Common myeloid progenitor, CD34-positive (primary cell): ENCODE data around the gene PPM1M.

Experiments used
- CTCF ChIA-PET: fragments of 350-600 bp; sonication (Branson Sonifier 250); formaldehyde crosslinking; loops from one replicate; lab custom pipeline; 2021; ENCODE audit warnings: antibody characterized with exemption; lab: Charles Lee
- POLR2A ChIA-PET: fragments of 350-600 bp; sonication (Branson Sonifier 250); formaldehyde crosslinking; loops from one replicate; lab custom pipeline; 2021; ENCODE audit warnings: antibody characterized with exemption; lab: Charles Lee
- DNase-seq, 3 donors: peaks; one replicate each; pipeline versions ENCODE4 v3.0.0 to v3.0.0-alpha.2; 2013
- H3K27ac ChIP-seq, 2 experiments: 1 replicate in 1 of 2; 2 replicates in 1 of 2; pipeline ENCODE4 v1.7.0; 2013; ENCODE audit warnings: inconsistent platforms in 2 of 2, low read length in 2 of 2, mild to moderate bottlenecking in 2 of 2, low read depth in 1 of 2, moderate library complexity in 1 of 2; ENCODE audit not compliant: severe bottlenecking in 2 of 2, insufficient read depth in 1 of 2, poor library complexity in 1 of 2
- H3K27me3 ChIP-seq, 5 experiments: replicated peaks in 2 of 5; 1 replicate in 3 of 5; 2 replicates in 2 of 5; pipeline versions ENCODE4 v1.6.1 to v1.7.0; 2013; ENCODE audit warnings: low read length in 4 of 5, mild to moderate bottlenecking in 2 of 5, moderate library complexity in 2 of 5, inconsistent platforms in 1 of 5; ENCODE audit not compliant: insufficient read depth in 5 of 5, control insufficient read depth in 4 of 5
- H3K36me3 ChIP-seq, 4 experiments: 1 replicate in 2 of 4; 2 replicates in 2 of 4; pipeline versions ENCODE4 v1.6.1 to v1.7.0; 2013; ENCODE audit warnings: low read length in 3 of 4, control low read depth in 1 of 4, mild to moderate bottlenecking in 1 of 4; ENCODE audit not compliant: control insufficient read depth in 4 of 4, insufficient read depth in 4 of 4
- H3K4me1 ChIP-seq, 4 experiments: 1 replicate in 3 of 4; 2 replicates in 1 of 4; pipeline versions ENCODE4 v1.6.1 to v1.7.1; 2013; ENCODE audit warnings: low read length in 3 of 4, mild to moderate bottlenecking in 3 of 4, control low read depth in 1 of 4, inconsistent platforms in 1 of 4, moderate library complexity in 1 of 4; ENCODE audit not compliant: control insufficient read depth in 4 of 4, insufficient read depth in 4 of 4; ENCODE audit errors: control extremely low read depth in 1 of 4
- H3K4me3 ChIP-seq, 7 experiments: 1 replicate in 4 of 7; 2 replicates in 3 of 7; pipeline versions ENCODE4 v1.5.1 to v1.7.0; 2013; ENCODE audit warnings: mild to moderate bottlenecking in 7 of 7, low read length in 6 of 7, moderate library complexity in 6 of 7, inconsistent platforms in 2 of 7, low read depth in 2 of 7, control low read depth in 1 of 7; ENCODE audit not compliant: insufficient read depth in 4 of 7, control insufficient read depth in 1 of 7; ENCODE audit errors: extremely low read depth in 1 of 7
- H3K9me3 ChIP-seq, 5 experiments: 1 replicate in 4 of 5; 2 replicates in 1 of 5; pipeline versions ENCODE4 v1.6.1 to v1.7.1; 2013; ENCODE audit warnings: low read length in 4 of 5, mild to moderate bottlenecking in 2 of 5, inconsistent platforms in 1 of 5, low read depth in 1 of 5, moderate library complexity in 1 of 5; ENCODE audit not compliant: control insufficient read depth in 4 of 5, insufficient read depth in 2 of 5; ENCODE audit errors: control extremely low read depth in 1 of 5
- WGBS: methylation state at CpG from one replicate; pipeline ENCODE4 v1.1.5; 2013; ENCODE audit not compliant: insufficient coverage; 5-methylcytosine and 5-hydroxymethylcytosine counted together

Gene PPM1M

DNA sequence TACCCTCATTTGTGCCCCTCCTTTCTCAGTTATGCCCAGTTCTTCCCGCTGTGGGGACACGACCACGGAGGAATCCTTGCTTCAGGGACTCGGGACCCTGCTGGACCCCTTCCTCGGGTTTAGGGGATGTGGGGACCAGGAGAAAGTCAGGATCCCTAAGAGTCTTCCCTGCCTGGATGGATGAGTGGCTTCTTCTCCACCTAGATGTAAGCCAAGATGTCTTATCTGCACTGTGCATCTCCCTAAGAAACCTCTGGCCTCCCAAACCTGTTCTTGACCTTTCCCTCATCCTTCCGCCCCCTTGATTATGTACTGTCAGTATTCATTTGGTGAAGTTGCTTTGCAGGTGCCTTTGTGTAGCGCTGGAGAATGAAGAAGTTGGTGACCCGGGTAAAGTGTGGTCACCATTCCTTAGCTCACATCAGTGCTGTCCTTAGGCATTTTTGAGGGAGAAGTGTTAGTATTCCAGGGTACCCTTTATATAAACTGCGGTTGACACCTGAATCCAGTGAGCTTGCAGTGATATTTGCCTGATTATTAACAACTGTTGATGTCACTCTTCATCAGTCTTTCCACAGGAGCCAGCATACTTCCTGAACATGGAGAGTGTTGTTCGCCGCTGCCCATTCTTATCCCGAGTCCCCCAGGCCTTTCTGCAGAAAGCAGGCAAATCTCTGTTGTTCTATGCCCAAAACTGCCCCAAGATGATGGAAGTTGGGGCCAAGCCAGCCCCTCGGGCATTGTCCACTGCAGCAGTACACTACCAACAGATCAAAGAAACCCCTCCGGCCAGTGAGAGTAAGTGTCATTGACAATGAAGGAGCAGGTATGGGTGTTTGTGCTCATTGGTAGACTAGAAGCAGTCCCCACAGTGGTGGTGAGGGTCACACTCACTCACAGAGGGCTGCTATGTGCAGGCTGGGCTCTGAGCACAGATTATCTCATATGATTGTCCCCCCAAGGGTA, 46.6 kb upstream of the PPM1M start:
- no peak for DNase-seq
- peaks cover 7 to 29% (median 18%) of the 10 kb centered on the region in 4 experiments for H3K36me3 ChIP-seq
- H3K27ac ChIP-seq: peak overlapping the region; percentile 58 to 86
- H3K4me1 ChIP-seq: peaks cover 0 to 60% (median 25%) of the 10 kb centered on the region in 4 experiments
- H3K9me3 ChIP-seq: no peaks in the 10 kb centered on the region
- peak overlapping the region; percentile 80 to 99 (median 91) for H3K4me3 ChIP-seq
- 45% methylated on average over 13 of the region's 14 CpGs for WGBS
- POLR2A ChIA-PET: no interaction called here
- H3K27me3 ChIP-seq: no peaks in the 10 kb centered on the region
- CTCF ChIA-PET: interaction anchor here (5.3 kb wide), 1 partner anchor 22 kb away, joined by 32 read pairs; no protein-coding TSS in a partner anchor

DNA sequence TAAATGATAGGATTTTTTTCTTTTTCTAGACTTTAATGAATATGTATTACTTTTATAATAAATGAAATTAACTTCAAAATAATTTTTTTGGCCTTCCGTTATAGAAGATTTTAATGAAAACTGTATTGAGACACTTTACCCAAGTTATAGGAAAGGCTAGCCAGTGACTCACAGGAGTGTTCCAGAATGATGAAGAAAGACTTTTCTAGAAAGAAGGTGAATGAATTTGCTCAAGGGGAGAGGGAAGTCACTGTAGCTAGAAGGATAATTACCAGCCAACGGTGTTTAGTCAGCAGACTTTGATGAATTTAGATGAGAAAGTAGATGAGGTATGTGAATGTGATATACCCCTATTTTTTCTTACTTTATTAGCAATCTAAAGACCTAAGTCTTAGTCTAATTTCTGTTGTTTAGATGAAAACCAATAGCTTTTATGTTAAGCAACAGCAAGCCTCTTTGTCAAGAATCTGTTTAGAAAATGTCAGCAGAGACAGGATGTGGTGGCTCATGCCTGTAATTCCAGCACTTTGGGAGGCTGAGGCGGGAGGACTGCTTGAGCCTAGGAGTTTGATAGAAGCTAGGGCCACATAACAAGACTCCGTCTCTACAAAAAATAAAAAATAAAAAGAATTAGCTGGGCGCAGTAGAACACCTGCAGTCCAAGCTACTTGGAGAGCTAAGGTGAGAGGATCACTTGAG, 44.4 kb upstream of the PPM1M start:
- peaks cover 0 to 54% (median 23%) of the 10 kb centered on the region in 4 experiments for H3K4me1 ChIP-seq
- WGBS: 100% methylated on average over 3 of the region's 5 CpGs
- no peaks in the 10 kb centered on the region for H3K27me3 ChIP-seq
- peaks cover 15 to 51% (median 33%) of the 10 kb centered on the region in 4 experiments for H3K36me3 ChIP-seq
- POLR2A ChIA-PET: no interaction called here
- no peak overlapping the region for H3K27ac ChIP-seq
- CTCF ChIA-PET: interaction anchor here (0.6 to 5.3 kb wide), 4 partner anchors 14 to 1153 kb away, joined by 3 to 32 read pairs (median 3); no protein-coding TSS in a partner anchor
- no peak overlapping the region for H3K4me3 ChIP-seq
- no peak for DNase-seq
- H3K9me3 ChIP-seq: no peaks in the 10 kb centered on the region

DNA sequence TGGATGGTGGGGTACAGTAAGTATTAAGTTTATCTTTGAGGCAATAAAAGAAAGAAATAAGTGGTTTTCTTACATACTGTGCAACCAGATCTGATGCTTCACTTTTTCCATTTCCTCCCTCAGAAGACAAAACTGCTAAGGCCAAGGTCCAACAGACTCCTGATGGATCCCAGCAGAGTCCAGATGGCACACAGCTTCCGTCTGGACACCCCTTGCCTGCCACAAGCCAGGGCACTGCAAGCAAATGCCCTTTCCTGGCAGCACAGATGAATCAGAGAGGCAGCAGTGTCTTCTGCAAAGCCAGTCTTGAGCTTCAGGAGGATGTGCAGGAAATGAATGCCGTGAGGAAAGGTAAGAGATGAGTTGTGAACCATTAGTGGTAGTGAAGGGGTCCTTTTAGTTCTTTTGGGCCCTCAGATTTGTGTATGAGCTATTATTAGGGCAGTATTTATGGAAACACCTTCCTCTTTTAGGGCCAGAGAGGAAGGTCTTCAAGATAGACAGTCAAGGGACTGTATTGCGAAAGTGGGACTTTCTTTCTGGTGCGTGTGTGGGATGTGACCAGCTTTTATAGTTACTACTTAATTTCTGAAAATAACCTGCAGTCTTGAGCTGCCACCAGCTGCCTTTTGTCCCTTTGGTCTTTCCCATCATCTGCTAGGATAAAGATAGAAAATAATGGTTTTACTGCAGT, 43.0 kb upstream of the PPM1M start:
- peaks cover 0 to 40% (median 17%) of the 10 kb centered on the region in 4 experiments for H3K4me1 ChIP-seq
- WGBS: 100% methylated on average over 1 of the region's 4 CpGs
- CTCF ChIA-PET: interaction anchor here (0.6 to 5.3 kb wide), 4 partner anchors 11 to 30 kb away, joined by 3 to 32 read pairs (median 4); no protein-coding TSS in a partner anchor
- POLR2A ChIA-PET: no interaction called here
- no peaks in the 10 kb centered on the region for H3K27me3 ChIP-seq
- H3K27ac ChIP-seq: no peak overlapping the region
- DNase-seq: peak in 2 of 3 donors; percentile 35 to 38
- H3K9me3 ChIP-seq: no peaks in the 10 kb centered on the region
- H3K36me3 ChIP-seq: peaks cover 20 to 59% (median 40%) of the 10 kb centered on the region in 4 experiments
- peak overlapping the region in 1 of 7 experiments; percentile 2 for H3K4me3 ChIP-seq

DNA sequence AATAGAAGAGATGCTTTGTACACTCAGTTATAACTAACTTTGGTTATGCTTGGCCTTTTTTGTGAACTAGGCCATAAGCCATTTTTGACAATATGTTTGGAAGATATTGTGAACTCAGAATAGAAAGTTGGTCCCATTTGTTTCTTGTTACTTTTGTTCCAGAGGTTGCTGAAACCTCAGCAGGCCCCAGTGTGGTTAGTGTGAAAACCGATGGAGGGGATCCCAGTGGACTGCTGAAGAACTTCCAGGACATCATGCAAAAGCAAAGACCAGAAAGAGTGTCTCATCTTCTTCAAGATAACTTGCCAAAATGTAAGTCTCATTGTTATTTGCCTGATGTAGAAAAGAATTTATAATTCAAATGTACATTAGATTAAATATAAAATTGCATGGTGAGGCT, 41.9 kb upstream of the PPM1M start:
- Histone ChIP-seq H3K27me3 (no peaks in the 10 kb centered on the region), H3K4me3 (no peak overlapping the region), H3K9me3 (no peaks in the 10 kb centered on the region), H3K36me3 (peaks cover 27 to 71% (median 50%) of the 10 kb centered on the region in 4 experiments), H3K4me1 (peaks cover 0 to 33% (median 9%) of the 10 kb centered on the region in 4 experiments), H3K27ac (no peak overlapping the region)
- ChIA-PET POLR2A (no interaction called here), CTCF (interaction anchor here (1.4 to 5.3 kb wide), 3 partner anchors 17 to 21 kb away, joined by 3 to 32 read pairs (median 3); no protein-coding TSS in a partner anchor)
- no peak for DNase-seq
- WGBS: no CpG with 5 or more reads among the region's 1 CpG

DNA sequence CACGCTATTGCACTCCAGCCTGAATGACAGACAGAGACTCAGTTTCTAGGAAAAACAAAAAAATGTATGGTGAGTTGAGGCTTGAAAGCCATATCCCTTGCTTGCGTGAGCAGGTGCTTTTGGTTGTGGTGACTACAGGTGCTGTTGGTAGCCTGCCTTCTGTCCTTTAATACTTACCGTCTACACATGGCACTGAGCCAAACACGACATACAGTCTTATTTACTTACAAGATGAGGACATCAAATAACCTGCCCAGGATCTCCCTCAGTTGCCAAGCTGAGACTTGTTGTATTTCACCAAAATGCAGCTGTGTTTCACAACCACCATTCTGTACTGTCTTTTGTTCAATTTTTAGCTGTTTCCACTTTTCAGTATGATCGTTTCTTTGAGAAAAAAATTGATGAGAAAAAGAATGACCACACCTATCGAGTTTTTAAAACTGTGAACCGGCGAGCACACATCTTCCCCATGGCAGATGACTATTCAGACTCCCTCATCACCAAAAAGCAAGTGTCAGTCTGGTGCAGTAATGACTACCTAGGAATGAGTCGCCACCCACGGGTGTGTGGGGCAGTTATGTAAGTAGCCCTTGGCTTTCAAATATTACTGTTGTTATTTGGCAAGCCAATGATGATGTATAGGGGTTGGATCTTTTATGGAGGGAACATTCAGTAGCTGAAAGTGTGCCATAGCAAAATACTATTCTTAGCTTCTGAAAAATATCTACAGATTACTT, 41.1 kb upstream of the PPM1M start:
- H3K4me1 ChIP-seq: peaks cover 0 to 25% (median 4%) of the 10 kb centered on the region in 4 experiments
- no peak for DNase-seq
- no peaks in the 10 kb centered on the region for H3K9me3 ChIP-seq
- no peaks in the 10 kb centered on the region for H3K27me3 ChIP-seq
- WGBS: 92% methylated on average over 8 of the region's 10 CpGs
- ChIA-PET CTCF (interaction anchor here (0.6 to 1.8 kb wide), 10 partner anchors 10 to 562 kb away, joined by 3 to 7 read pairs (median 4); partner anchors contain the start of gene TLR9), POLR2A (no interaction called here)
- H3K4me3 ChIP-seq: no peak overlapping the region
- no peak overlapping the region for H3K27ac ChIP-seq
- peaks cover 28 to 73% (median 56%) of the 10 kb centered on the region in 4 experiments for H3K36me3 ChIP-seq
